Right atrium auricular region (tissue), 2 donors: ENCODE measurements around the gene PACS1. TPM values are rescaled to one million over a fixed set of nuclear protein-coding genes. Genes with fewer than 3 reads are reported as not detected.

Experiments
- DNase-seq: peaks from one replicate; pipeline ENCODE4 v3.0.0-alpha.2; 2019; ENCODE audit warnings: low spot score
- H3K27ac ChIP-seq, 2 donors: fragments of 200-600 bp; sonication (generic); 1 replicate in 1 of 2; 2 replicates in 1 of 2; pipeline ENCODE4 v1.5.1; 2016 to 2019
- H3K27me3 ChIP-seq, 2 donors: fragments of 200-600 bp; sonication (generic); one replicate each; pipeline versions ENCODE4 v1.5.1 to v1.6.0; 2017 to 2019
- H3K36me3 ChIP-seq: fragments of 200-600 bp; sonication (generic); one replicate; pipeline ENCODE4 v1.5.1; 2016
- H3K4me1 ChIP-seq, 2 donors: fragments of 200-600 bp; sonication (generic); one replicate each; pipeline versions ENCODE4 v1.5.1 to v1.6.0; 2017 to 2019
- H3K4me3 ChIP-seq, 2 donors: fragments of 200-600 bp; sonication (generic); 1 replicate in 1 of 2; 2 replicates in 1 of 2; pipeline ENCODE4 v1.5.1; 2017 to 2019; ENCODE audit warnings: mild to moderate bottlenecking in 1 of 2, moderate library complexity in 1 of 2
- H3K9me3 ChIP-seq, 2 donors: fragments of 200-600 bp; sonication (generic); one replicate each; pipeline ENCODE4 v1.5.1; 2019
- CTCF ChIP-seq, 2 donors: fragments of 200-600 bp; sonication (generic); IDR thresholded peaks; one replicate each; pipeline ENCODE4 v1.5.1; 2019; ENCODE audit warnings: antibody characterized with exemption in 2 of 2
- total RNA-seq, 2 donors: library from RNA; depleted of rRNA; stranded (reverse); fragments of >200 nt; gene quantifications; one replicate each; pipeline ENCODE4 v1.1.0, GENCODE V29; 2016

PACS1 gene
- total RNA-seq, 2 donors from 2014 or later, result 47.7 to 88.9 TPM

- H3K27ac ChIP-seq, result no peak overlapping the region
- TF ChIP-seq CTCF (IDR thresholded peaks at IDR 0.05), result no peak
- DNase-seq, result no peak
- H3K4me3 ChIP-seq, result no peak overlapping the region
- H3K27me3 ChIP-seq, result no peaks in the 10 kb centered on the region
- no peaks in the 10 kb centered on the region for H3K9me3 ChIP-seq
- no peaks in the 10 kb centered on the region for H3K36me3 ChIP-seq
- H3K4me1 ChIP-seq, result peaks cover 3 to 13% of the 10 kb centered on the region in 2 donors
Observed at GRCh38 chr11:66042227-66042995, 27.7 kb upstream of the PACS1 start.

GRCh38 chr11:66042996-66043906 lies 26.8 kb upstream of the PACS1 start:
- no peak for DNase-seq
- H3K36me3 ChIP-seq, result no peaks in the 10 kb centered on the region
- no peak overlapping the region for H3K27ac ChIP-seq
- no peaks in the 10 kb centered on the region for H3K9me3 ChIP-seq
- H3K4me1 ChIP-seq, result peaks cover 3 to 18% of the 10 kb centered on the region in 2 donors
- H3K4me3 ChIP-seq, result no peak overlapping the region
- no peak for TF ChIP-seq CTCF (IDR thresholded peaks at IDR 0.05)
- H3K27me3 ChIP-seq, result no peaks in the 10 kb centered on the region

- no peak for TF ChIP-seq CTCF (IDR thresholded peaks at IDR 0.05)
- H3K4me3 ChIP-seq, result no peak overlapping the region
Observed at GRCh38 chr11:66044757-66045156, 25.3 kb upstream of the PACS1 start.

GRCh38 chr11:66045177-66045639 lies 24.9 kb upstream of the PACS1 start:
- Histone ChIP-seq H3K9me3 (no peaks in the 10 kb centered on the region), H3K27ac (no peak overlapping the region), H3K4me3 (no peak overlapping the region), H3K36me3 (no peaks in the 10 kb centered on the region), H3K4me1 (peaks cover 3 to 24% of the 10 kb centered on the region in 2 donors), H3K27me3 (no peaks in the 10 kb centered on the region)
- peak; percentile 64 for DNase-seq
- TF ChIP-seq CTCF (IDR thresholded peaks at IDR 0.05), result peak; percentile 80 to 92

More at GRCh38 chr11:66044757-66045156, 25.3 kb upstream of the PACS1 start:
- Histone ChIP-seq H3K4me1 (peaks cover 3 to 24% of the 10 kb centered on the region in 2 donors), H3K27me3 (no peaks in the 10 kb centered on the region), H3K9me3 (no peaks in the 10 kb centered on the region), H3K27ac (no peak overlapping the region), H3K36me3 (no peaks in the 10 kb centered on the region)
- no peak for DNase-seq

GRCh38 chr11:66046901-66047300 lies 23.2 kb upstream of the PACS1 start:
- H3K27me3 ChIP-seq, result no peaks in the 10 kb centered on the region
- no peaks in the 10 kb centered on the region for H3K36me3 ChIP-seq
- no peak for TF ChIP-seq CTCF (IDR thresholded peaks at IDR 0.05)
- H3K9me3 ChIP-seq, result no peaks in the 10 kb centered on the region
- peak overlapping the region; percentile 56 to 80 for H3K27ac ChIP-seq
- no peak overlapping the region for H3K4me3 ChIP-seq
- no peak for DNase-seq
- peaks cover 3 to 34% of the 10 kb centered on the region in 2 donors for H3K4me1 ChIP-seq
